IPS-20b (cell line): ENCODE data around the gene PLEKHA8.

Source experiments
- H3K27ac ChIP-seq: one replicate; pipeline ENCODE4 v1.5.1; 2013; ENCODE audit warnings: low read length
- H3K27me3 ChIP-seq: 2 replicates; pipeline ENCODE4 v1.6.1; 2013; ENCODE audit warnings: mild to moderate bottlenecking, low read length, inconsistent platforms; ENCODE audit not compliant: insufficient read depth
- H3K36me3 ChIP-seq: 2 replicates; pipeline ENCODE4 v1.6.1; 2013; ENCODE audit warnings: low read depth, mild to moderate bottlenecking, inconsistent platforms, low read length, moderate library complexity; ENCODE audit not compliant: insufficient read depth
- H3K4me1 ChIP-seq: 2 replicates; pipeline ENCODE4 v1.6.1; 2013; ENCODE audit warnings: mild to moderate bottlenecking, control low read depth, inconsistent platforms, low read length, moderate library complexity; ENCODE audit not compliant: insufficient read depth
- H3K4me3 ChIP-seq: 2 replicates; pipeline ENCODE4 v1.5.1; 2013; ENCODE audit warnings: mild to moderate bottlenecking, low read length, inconsistent platforms
- H3K9ac ChIP-seq: 2 replicates; pipeline ENCODE4 v1.6.1; 2013; ENCODE audit warnings: low read depth, mild to moderate bottlenecking, inconsistent platforms, low read length, moderate library complexity
- H3K9me3 ChIP-seq: 2 replicates; pipeline ENCODE4 v1.6.1; 2013; ENCODE audit warnings: mild to moderate bottlenecking, low read depth, low read length, inconsistent platforms; ENCODE audit not compliant: insufficient read depth

PLEKHA8 gene

GRCh38 chr7:30028216-30028748 lies at the start of gene PLEKHA8:
PLEKHA8 (plus strand) TSS chr7:30028412; CDS start chr7:30028763, 351 bp downstream.
- Histone ChIP-seq H3K4me3 (peak within 1 kb of the TSS; percentile 89), H3K36me3 (no peaks in the 10 kb centered on the region), H3K9me3 (no peaks in the 10 kb centered on the region), H3K27me3 (no peaks in the 10 kb centered on the region), H3K4me1 (peaks cover 16% of the 10 kb centered on the region; the same call in 1 of the 2 replicates), H3K9ac (peak within 1 kb of the TSS; percentile 79), H3K27ac (no peak within 1 kb of the TSS)

- H3K9ac ChIP-seq = no peak overlapping the region
- no peaks in the 10 kb centered on the region for H3K27me3 ChIP-seq
- H3K4me1 ChIP-seq = no peaks in the 10 kb centered on the region
- no peak overlapping the region for H3K4me3 ChIP-seq
- no peaks in the 10 kb centered on the region for H3K36me3 ChIP-seq
- no peaks in the 10 kb centered on the region for H3K9me3 ChIP-seq
- H3K27ac ChIP-seq = no peak overlapping the region
Measured at GRCh38 chr7:29980151-29980550, 48.1 kb upstream of the PLEKHA8 start.

- Histone ChIP-seq H3K9ac (no peak overlapping the region), H3K27me3 (peaks cover 22% of the 10 kb centered on the region; the same call in 1 of the 2 replicates), H3K27ac (no peak overlapping the region), H3K4me1 (no peaks in the 10 kb centered on the region; the same call in 1 of the 2 replicates), H3K36me3 (no peaks in the 10 kb centered on the region), H3K9me3 (no peaks in the 10 kb centered on the region), H3K4me3 (no peak overlapping the region)
Measured at GRCh38 chr7:29987083-29987482, 41.1 kb upstream of the PLEKHA8 start.

- H3K36me3 ChIP-seq = no peaks in the 10 kb centered on the region
- peak overlapping the region; percentile 81; the same call in 1 of the 2 replicates for H3K9ac ChIP-seq
- H3K9me3 ChIP-seq = peaks cover 4% of the 10 kb centered on the region; the same call in 1 of the 2 replicates
- peaks cover 22% of the 10 kb centered on the region; the same call in 1 of the 2 replicates for H3K27me3 ChIP-seq
- peak overlapping the region; percentile 71 for H3K4me3 ChIP-seq
- no peak overlapping the region for H3K27ac ChIP-seq
- no peaks in the 10 kb centered on the region; the same call in 1 of the 2 replicates for H3K4me1 ChIP-seq
Measured at GRCh38 chr7:29987811-29988317, 40.3 kb upstream of the PLEKHA8 start.

GRCh38 chr7:29988424-29989256 lies 39.6 kb upstream of the PLEKHA8 start:
- Histone ChIP-seq H3K27me3 (peaks cover 22% of the 10 kb centered on the region; the same call in 1 of the 2 replicates), H3K36me3 (no peaks in the 10 kb centered on the region), H3K4me3 (peak overlapping the region; percentile 71), H3K9ac (peak overlapping the region; percentile 81), H3K4me1 (no peaks in the 10 kb centered on the region; the same call in 1 of the 2 replicates), H3K27ac (no peak overlapping the region), H3K9me3 (peaks cover 12% of the 10 kb centered on the region; the same call in 1 of the 2 replicates)

- H3K4me3 ChIP-seq = peak within 1 kb of the TSS; percentile 71
- peaks cover 22% of the 10 kb centered on the region; the same call in 1 of the 2 replicates for H3K27me3 ChIP-seq
- H3K9ac ChIP-seq = peak within 1 kb of the TSS; percentile 81
- peaks cover 18% of the 10 kb centered on the region; the same call in 1 of the 2 replicates for H3K9me3 ChIP-seq
- no peak within 1 kb of the TSS for H3K27ac ChIP-seq
- no peaks in the 10 kb centered on the region; the same call in 1 of the 2 replicates for H3K4me1 ChIP-seq
- no peaks in the 10 kb centered on the region for H3K36me3 ChIP-seq
Measured at GRCh38 chr7:29989257-29989995, 38.8 kb upstream of the PLEKHA8 start, which contains the start of gene SCRN1. SCRN1 (minus strand) TSS chr7:29989801; CDS start chr7:29969067, 20,734 bp downstream.

GRCh38 chr7:29990931-29991330 lies 37.3 kb upstream of the PLEKHA8 start:
- Histone ChIP-seq H3K27me3 (peaks cover 22% of the 10 kb centered on the region; the same call in 1 of the 2 replicates), H3K36me3 (no peaks in the 10 kb centered on the region), H3K9ac (no peak overlapping the region), H3K9me3 (peaks cover 18% of the 10 kb centered on the region; the same call in 1 of the 2 replicates), H3K4me1 (no peaks in the 10 kb centered on the region; the same call in 1 of the 2 replicates), H3K4me3 (no peak overlapping the region), H3K27ac (no peak overlapping the region)

GRCh38 chr7:29991937-29992336 lies 36.3 kb upstream of the PLEKHA8 start:
- Histone ChIP-seq H3K4me3 (no peak overlapping the region), H3K36me3 (no peaks in the 10 kb centered on the region), H3K4me1 (no peaks in the 10 kb centered on the region; the same call in 1 of the 2 replicates), H3K27ac (no peak overlapping the region), H3K9me3 (peaks cover 26% of the 10 kb centered on the region; the same call in 1 of the 2 replicates), H3K27me3 (peaks cover 22% of the 10 kb centered on the region; the same call in 1 of the 2 replicates), H3K9ac (no peak overlapping the region)

- H3K9me3 ChIP-seq = peaks cover 26% of the 10 kb centered on the region; the same call in 1 of the 2 replicates
- no peak overlapping the region for H3K4me3 ChIP-seq
- H3K9ac ChIP-seq = no peak overlapping the region
- H3K27me3 ChIP-seq = peaks cover 19% of the 10 kb centered on the region; the same call in 1 of the 2 replicates
- no peak overlapping the region for H3K27ac ChIP-seq
- no peaks in the 10 kb centered on the region for H3K36me3 ChIP-seq
- H3K4me1 ChIP-seq = no peaks in the 10 kb centered on the region; the same call in 1 of the 2 replicates
Measured at GRCh38 chr7:29993140-29993539, 35.1 kb upstream of the PLEKHA8 start.

GRCh38 chr7:29995652-29996051 lies 32.6 kb upstream of the PLEKHA8 start:
- H3K27ac ChIP-seq = no peak overlapping the region
- H3K36me3 ChIP-seq = no peaks in the 10 kb centered on the region
- H3K4me3 ChIP-seq = no peak overlapping the region
- H3K4me1 ChIP-seq = no peaks in the 10 kb centered on the region
- H3K27me3 ChIP-seq = no peaks in the 10 kb centered on the region; the same call in 1 of the 2 replicates
- peaks cover 26% of the 10 kb centered on the region; the same call in 1 of the 2 replicates for H3K9me3 ChIP-seq
- no peak overlapping the region for H3K9ac ChIP-seq

GRCh38 chr7:29996321-29996720 lies 31.9 kb upstream of the PLEKHA8 start:
- no peaks in the 10 kb centered on the region; the same call in 1 of the 2 replicates for H3K27me3 ChIP-seq
- H3K9me3 ChIP-seq = peaks cover 26% of the 10 kb centered on the region; the same call in 1 of the 2 replicates
- H3K36me3 ChIP-seq = no peaks in the 10 kb centered on the region
- H3K4me1 ChIP-seq = no peaks in the 10 kb centered on the region
- no peak overlapping the region for H3K4me3 ChIP-seq
- no peak overlapping the region for H3K9ac ChIP-seq
- H3K27ac ChIP-seq = no peak overlapping the region
